Thyroid gland (tissue), 4 donors: ENCODE results near the gene ZNF814. TPM values are rescaled to one million over a fixed set of nuclear protein-coding genes. Genes with fewer than 3 reads are reported as not detected.
"Not testable (repeated sequence)": the region's sequence is repeated elsewhere in the genome, so short reads cannot be mapped to it uniquely, and the experiment has no call there.

Experiments
- DNase-seq, 2 donors: peaks; one replicate each; pipeline ENCODE4 v3.0.0-alpha.2; 2019
- H3K27ac ChIP-seq, 3 donors: fragments of 200-600 bp; sonication (generic); 1 replicate in 2 of 3; 2 replicates in 1 of 3; pipeline ENCODE4 v1.5.1; 2016 to 2019; ENCODE audit warnings: mild to moderate bottlenecking in 1 of 3, moderate library complexity in 1 of 3
- H3K27me3 ChIP-seq: fragments of 200-600 bp; sonication (generic); one replicate; pipeline ENCODE4 v1.5.1; 2019
- H3K36me3 ChIP-seq, 2 donors: fragments of 200-600 bp; sonication (generic); one replicate each; pipeline ENCODE4 v1.5.1; 2016 to 2019
- H3K4me1 ChIP-seq, 2 donors: fragments of 200-600 bp; sonication (generic); one replicate each; pipeline ENCODE4 v1.5.1; 2017 to 2019
- H3K4me3 ChIP-seq, 3 donors: fragments of 200-600 bp; sonication (generic); replicated peaks in 1 of 3; 1 replicate in 2 of 3; 2 replicates in 1 of 3; pipeline ENCODE4 v1.5.1; 2016; ENCODE audit warnings: mild to moderate bottlenecking in 1 of 3
- H3K9me3 ChIP-seq: fragments of 200-600 bp; sonication (generic); one replicate; pipeline ENCODE4 v1.5.1; 2017
- CTCF ChIP-seq, 6 experiments: fragments of 200-600 bp in 3 of 6; fragments of 450-650 bp in 3 of 6; sonication (generic) in 3 of 6; IDR thresholded peaks; one replicate each; pipeline ENCODE4 v1.5.1; 2016 to 2019; ENCODE audit warnings: antibody characterized with exemption in 6 of 6, mild to moderate bottlenecking in 2 of 6, inconsistent platforms in 1 of 6, moderate library complexity in 1 of 6
- POLR2A ChIP-seq, 2 donors: fragments of 450-650 bp; IDR thresholded peaks; one replicate each; pipeline ENCODE4 v1.6.1; 2017; ENCODE audit warnings: antibody characterized with exemption in 2 of 2, mild to moderate bottlenecking in 2 of 2, moderate library complexity in 1 of 2
- WGBS, 2 donors: methylation state at CpG; one replicate each; pipeline ENCODE4 v1.1.5; 2017; 5-methylcytosine and 5-hydroxymethylcytosine counted together
- intact Hi-C: fragments of 100-400 bp; cut with DNase I; formaldehyde crosslinking; loops from one replicate; pipeline ENCODE4 v1.15.1; 2023
- total RNA-seq, 4 donors: library from RNA; depleted of rRNA; stranded (reverse); fragments of >200 nt; gene quantifications; one replicate each; pipeline ENCODE4 v1.2.3, GENCODE V29; 2016

ZNF814 gene
- total RNA-seq, 4 donors from 2014 or later: 25.6 to 41.4 (median 31.6) TPM

DNA sequence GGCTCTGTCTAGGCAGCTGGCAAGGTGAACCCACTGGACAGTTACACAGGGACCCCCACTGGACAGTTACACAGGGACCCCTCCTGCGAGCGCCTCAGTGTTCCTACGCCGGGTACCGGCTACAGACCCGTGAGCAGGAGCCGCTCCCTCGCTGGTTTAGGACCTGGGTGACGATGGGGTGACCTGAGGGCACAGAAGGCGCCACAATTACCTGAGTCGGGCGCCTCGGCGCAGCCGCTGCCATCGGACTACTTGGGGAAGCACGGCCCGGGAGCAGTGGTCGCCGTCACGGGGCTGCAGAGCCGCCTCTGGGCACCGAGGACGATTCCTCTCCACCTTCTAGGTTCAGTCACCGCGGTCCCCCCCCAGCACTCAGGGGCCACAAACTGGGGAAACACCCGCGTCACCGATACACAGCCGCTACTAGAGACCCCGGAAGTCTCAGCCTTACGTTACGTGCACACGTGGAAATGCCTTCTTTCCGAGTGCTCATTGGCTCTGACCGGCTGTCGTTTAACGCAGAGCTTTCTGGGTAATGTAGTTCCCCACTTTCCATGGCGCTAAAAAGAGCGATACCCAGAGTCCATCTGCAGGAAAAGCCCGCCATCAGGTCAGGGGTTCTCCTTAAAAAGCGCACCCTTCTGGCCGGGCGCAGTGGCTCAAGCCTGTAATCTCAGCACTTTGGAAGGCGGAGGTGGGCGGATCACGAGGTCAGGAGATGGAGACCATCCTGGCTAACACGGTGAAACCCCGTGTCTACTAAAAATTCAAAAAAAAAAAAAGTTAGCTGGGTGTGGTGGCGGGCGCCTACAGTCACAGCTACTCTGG lies 27.5 kb upstream of the ZNF814 start, which contains the start of gene ZNF417:
ZNF417 (minus strand) TSS at position 425 of the 828 bp plus-strand sequence; CDS start at position 244, 181 bp downstream.
- H3K36me3 ChIP-seq, H3K27me3 ChIP-seq, H3K9me3 ChIP-seq, intact Hi-C loops: not testable (repeated sequence)
- 0 to 1% methylated on average over 18 to 30 of the region's 51 CpGs for WGBS, 2 donors
- TF ChIP-seq POLR2A (IDR thresholded peaks at IDR 0.05) (peak in 1 of 2 donors; percentile 60), CTCF (IDR thresholded peaks at IDR 0.05) (peak in 3 of 6 experiments; percentile 17 to 29 (median 24))
- DNase-seq: peak; percentile 85 to 87
- peaks cover 10 to 15% of the 10 kb centered on the region in 2 donors for H3K4me1 ChIP-seq
- H3K4me3 ChIP-seq: peak within 1 kb of the TSS; percentile 29 to 78 (median 60)
- peak within 1 kb of the TSS in 2 of 3 donors; percentile 3 to 51 for H3K27ac ChIP-seq

DNA sequence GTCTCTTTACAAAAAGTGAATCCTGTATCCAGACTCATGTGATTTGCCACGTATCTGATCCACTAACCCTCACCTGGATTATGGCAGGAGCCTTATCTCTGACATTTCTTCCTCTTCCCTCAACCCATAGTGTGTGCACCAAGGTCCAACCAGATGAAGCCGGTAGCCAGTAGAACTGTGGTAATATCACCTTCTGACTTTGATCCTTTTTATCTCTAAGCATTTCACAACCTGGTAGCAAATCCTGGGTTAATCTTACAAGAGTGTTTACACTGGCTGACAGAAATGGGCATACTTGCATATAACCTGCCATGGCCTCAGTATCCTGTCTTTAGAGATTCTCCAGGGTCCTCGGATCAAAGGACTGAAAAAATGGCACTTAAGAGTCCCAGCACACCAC lies 25.7 kb upstream of the ZNF814 start:
- WGBS, 2 donors: 85 to 90% methylated on average over 3 of the region's 3 CpGs
- H3K36me3 ChIP-seq: peaks cover 12 to 14% of the 10 kb centered on the region in 2 donors
- DNase-seq: no peak
- H3K27ac ChIP-seq: no peak overlapping the region
- no peak overlapping the region for H3K4me3 ChIP-seq
- H3K27me3 ChIP-seq: no peaks in the 10 kb centered on the region
- intact Hi-C loops: no loop called here
- H3K4me1 ChIP-seq: peaks cover 10 to 15% of the 10 kb centered on the region in 2 donors
- no peaks in the 10 kb centered on the region for H3K9me3 ChIP-seq
- TF ChIP-seq CTCF (IDR thresholded peaks at IDR 0.05): no peak
- TF ChIP-seq POLR2A (IDR thresholded peaks at IDR 0.05): no peak

GRCh38 chr19:57907394-57907793 lies 18.6 kb upstream of the ZNF814 start:
- TF ChIP-seq POLR2A (IDR thresholded peaks at IDR 0.05) (no peak), CTCF (IDR thresholded peaks at IDR 0.05) (no peak)
- Histone ChIP-seq H3K4me3 (no peak overlapping the region), H3K9me3 (no peaks in the 10 kb centered on the region), H3K27me3 (no peaks in the 10 kb centered on the region), H3K4me1 (no peaks in the 10 kb centered on the region), H3K36me3 (peaks cover 20 to 29% of the 10 kb centered on the region in 2 donors), H3K27ac (no peak overlapping the region)
- WGBS, 2 donors: 97 to 99% methylated on average over 3 of the region's 3 CpGs
- intact Hi-C loops: no loop called here
- DNase-seq: no peak

DNA sequence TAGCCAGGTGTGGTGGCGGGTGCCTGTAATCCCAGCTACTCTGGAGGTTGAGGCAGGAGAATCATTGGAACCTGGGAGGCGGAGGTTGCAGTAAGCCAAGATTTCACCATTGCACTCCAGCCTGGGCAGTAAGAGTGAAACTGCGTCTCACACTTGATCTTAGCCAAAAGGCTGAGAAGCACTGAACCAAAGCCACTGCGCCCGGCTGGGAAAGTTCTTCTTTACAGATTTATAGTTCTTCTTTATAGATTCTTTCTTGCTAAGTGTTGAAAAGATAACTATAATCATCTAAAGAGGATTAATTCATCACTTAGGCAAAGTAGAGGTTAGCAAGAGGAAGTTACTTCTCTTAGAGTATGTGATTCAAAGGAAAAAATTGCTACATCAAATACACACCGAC lies 16.4 kb upstream of the ZNF814 start:
- Histone ChIP-seq H3K9me3 (no peaks in the 10 kb centered on the region), H3K36me3 (peaks cover 9 to 18% of the 10 kb centered on the region in 2 donors), H3K27ac (no peak overlapping the region), H3K4me3 (no peak overlapping the region), H3K27me3 (no peaks in the 10 kb centered on the region), H3K4me1 (no peaks in the 10 kb centered on the region)
- DNase-seq: no peak
- intact Hi-C loops: no loop called here
- WGBS, 2 donors: 89 to 91% methylated on average over 6 of the region's 6 CpGs
- TF ChIP-seq CTCF (IDR thresholded peaks at IDR 0.05): no peak
- no peak for TF ChIP-seq POLR2A (IDR thresholded peaks at IDR 0.05)

GRCh38 chr19:57903618-57904184 lies 14.9 kb upstream of the ZNF814 start:
- no peak for DNase-seq
- intact Hi-C loops: no loop called here
- no peak for TF ChIP-seq CTCF (IDR thresholded peaks at IDR 0.05)
- no peak for TF ChIP-seq POLR2A (IDR thresholded peaks at IDR 0.05)
- Histone ChIP-seq H3K27ac (no peak overlapping the region), H3K36me3 (peaks cover 7 to 13% of the 10 kb centered on the region in 2 donors), H3K4me1 (no peaks in the 10 kb centered on the region), H3K9me3 (no peaks in the 10 kb centered on the region), H3K27me3 (no peaks in the 10 kb centered on the region), H3K4me3 (no peak overlapping the region)
- 62 to 71% methylated on average over 7 of the region's 7 CpGs for whole genome bisulfite sequencing, 2 donors
